Esophagus mucosa (tissue), 1 donor: ENCODE measurements around the gene PRDM16. TPM values are rescaled to one million over a fixed set of nuclear protein-coding genes. Genes with fewer than 3 reads are reported as not detected.

ENCODE experiments used
- ATAC-seq: fragments of 200-7000 bp; cut with Tn5 transposase; one replicate; pipeline ENCODE4 v1.9.1; 2020
- total RNA-seq: library from RNA; stranded (reverse); gene quantifications from one replicate; pipeline ENCODE4 v1.2.4, GENCODE V29; 2023
- donor health status: DM: yes; HTN: yes; CAD: no.

PRDM16 gene
- total RNA-seq, 1 donor from 2014 or later: 0.44 TPM

- no peak for ATAC-seq
Measured at GRCh38 chr1:3166206-3166918, 97.4 kb downstream of the PRDM16 start.

DNA sequence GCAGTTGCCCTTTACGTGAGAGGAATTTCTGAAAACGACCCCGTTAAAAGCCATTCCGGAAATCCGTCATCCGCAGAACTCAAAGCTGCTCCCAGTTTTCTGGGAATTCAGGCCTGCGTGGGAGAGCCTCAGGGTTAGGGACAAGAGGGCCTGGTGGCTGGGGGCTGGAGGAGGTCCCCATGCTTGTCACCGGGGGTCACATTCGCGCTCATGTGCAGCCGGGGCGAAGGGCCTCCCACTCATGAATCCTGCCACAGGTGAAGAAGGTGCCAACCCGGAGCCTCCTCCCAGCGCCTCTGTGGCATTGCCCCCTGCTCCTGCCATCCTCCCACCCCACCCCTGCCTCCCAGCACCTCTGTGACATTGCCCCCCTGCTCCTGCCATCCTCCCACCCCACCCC lies 98.3 kb downstream of the PRDM16 start:
- no peak for ATAC-seq

- no peak for ATAC-seq
Measured at GRCh38 chr1:3168678-3169077, 99.7 kb downstream of the PRDM16 start.

DNA sequence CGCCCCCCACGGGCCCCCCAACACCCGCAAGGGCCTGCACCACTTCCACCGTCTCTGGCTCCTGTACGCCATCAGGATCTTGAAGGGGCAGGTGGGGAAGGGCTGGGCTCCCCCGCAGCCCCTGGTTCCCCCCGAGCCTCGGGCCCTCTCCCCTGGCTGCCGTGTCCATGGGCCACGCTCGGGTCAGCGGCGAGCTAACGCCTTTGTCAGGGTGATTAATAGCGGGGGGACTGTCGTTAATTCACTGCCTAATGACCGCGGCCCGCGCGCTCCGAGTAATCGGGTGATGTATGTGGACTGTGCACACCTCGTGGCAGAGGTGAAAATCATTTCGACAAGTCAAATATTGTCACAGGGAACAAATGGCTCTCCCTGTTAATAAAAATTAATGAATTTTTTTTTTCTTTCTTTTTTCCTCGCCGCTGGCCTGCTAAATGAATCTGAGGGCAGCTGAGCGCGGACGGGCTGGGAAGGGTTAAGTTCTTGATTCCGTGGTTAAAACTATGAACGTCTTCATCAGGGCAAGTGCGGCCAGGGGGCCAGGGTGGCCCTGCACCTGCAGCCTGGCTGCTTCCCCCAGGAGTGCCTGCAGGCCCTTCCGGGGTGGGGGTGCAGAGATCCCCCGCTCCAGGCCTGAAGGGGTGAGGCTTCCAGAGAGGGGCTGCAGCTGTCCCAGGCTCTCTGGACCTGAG lies 100.8 kb downstream of the PRDM16 start:
- no peak for ATAC-seq

DNA sequence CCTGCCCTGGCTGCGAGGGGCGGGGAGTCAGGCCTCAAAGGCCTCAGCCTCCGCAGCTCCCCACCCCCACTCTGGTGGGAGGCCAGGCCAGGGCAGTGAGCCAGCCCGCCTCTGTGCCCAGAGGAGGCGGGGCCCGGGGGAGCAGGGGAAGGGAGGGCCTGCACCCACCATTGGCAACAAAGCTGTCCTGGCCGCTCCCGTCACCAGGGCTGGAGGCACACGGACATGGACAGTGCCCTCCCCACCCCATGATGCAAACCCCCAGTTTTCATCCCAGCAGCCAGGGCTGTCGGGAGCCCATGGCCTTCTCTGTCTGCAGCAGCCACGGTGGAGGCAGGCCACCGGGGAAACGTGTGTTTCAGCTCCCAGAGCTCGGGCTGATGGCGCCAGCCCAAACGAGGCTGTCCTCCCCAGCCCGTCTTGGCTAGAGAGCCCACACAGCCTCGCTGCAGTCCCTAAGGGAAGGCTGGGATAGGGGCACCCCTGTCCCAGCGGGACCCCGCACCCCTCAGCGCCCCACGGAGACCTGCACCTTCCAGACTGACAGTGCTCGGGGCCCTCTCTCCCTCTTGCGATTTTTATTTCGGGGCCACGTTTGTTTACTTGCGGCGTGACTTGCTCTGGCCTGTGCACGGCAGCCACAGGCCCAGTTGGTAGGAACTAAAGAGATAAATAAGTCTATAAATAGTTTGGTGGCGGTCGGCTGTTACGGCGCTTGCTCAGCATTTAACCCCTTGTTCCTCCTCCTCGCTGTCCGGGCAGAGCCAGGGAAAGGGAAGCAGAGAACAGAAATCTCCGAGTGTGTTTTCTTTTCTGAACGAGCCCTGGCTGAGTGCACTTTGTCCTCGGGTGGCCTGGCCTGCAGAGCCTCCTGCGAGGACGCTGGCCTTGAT lies 101.8 kb downstream of the PRDM16 start:
- ATAC-seq: peak; percentile 33

GRCh38 chr1:3171761-3172160 lies 102.8 kb downstream of the PRDM16 start:
- no peak for ATAC-seq

DNA sequence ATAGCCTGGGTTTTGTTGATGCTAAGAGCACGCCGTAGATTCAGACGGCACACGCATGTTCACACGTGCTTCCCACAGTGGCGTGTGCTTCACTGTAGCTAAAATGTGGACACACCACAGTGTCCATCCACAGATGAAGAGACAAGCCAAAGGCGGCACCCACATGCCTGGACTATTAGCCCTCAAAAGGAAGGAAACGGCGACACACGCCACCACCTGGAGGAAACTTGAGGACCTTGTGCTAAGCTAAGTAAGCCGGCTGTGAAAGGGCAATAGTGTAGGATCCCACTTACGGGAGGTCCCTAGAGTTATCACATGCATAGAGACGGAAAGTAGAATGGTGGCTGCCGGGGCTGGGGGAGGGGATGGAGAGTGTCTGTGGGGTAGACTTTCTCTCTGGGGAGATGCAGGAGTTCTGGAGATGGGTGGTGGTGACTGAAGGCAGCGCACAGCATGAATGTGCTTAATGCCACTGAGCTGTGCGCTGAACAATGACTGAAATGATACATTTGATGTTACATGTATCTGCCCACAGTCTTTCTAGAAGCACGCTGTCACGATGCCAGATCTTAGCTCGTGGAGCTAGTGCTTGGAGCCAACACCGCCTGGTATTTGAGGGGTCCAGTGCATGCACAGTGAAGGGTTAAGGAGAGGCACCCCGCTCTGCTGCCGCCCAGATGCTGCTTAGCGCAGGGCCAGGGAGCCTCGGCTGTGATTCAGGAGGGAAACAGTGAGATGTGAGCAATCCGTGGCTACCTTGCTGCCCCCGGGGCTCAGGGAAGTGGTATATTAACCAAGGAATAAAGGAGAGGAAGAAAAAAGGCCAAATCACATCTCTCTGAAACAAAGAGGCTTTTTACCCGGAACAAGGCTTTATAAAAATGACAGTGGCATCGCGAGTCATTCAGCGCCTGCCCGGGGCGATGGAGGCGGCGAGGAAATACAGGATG lies 103.7 kb downstream of the PRDM16 start:
- no peak for ATAC-seq

GRCh38 chr1:3173381-3173980 lies 104.5 kb downstream of the PRDM16 start:
- ATAC-seq: no peak

DNA sequence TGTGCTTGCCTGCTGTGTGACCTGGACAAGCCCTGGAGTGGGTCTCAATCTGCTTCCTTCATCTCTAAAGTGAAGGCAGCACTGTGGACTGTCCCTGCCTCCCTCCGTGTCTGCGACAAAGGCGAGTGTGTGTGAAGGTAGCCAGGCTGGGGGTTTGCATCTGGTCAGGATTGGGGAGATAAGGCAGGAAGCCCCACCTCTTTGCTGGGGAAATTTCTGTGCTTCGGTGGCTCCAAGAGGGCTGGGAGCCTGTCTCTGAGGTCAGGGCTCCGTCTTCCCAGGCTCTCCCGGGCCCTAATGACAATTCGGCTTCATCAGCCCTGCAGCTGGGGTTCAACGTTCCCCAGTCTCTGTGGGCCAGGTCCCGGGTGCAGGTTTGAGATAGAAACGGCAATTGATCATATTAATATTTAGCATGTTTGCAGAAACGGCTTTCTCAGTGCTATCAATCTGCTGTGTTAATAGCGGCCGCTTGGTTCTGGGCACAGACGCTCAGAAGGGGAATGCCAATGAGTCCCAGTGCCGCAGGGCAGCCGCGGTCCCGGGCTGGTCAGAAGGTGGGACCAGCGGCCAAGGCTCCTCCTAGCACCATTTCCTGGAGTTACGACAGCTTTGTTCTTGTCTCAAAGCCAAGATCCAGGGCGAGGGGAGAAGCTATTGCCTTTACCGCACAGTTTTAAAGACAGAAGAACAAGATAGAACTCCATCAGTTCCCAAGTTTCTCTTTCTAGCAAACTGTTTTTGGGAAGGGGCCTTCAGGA lies 105.7 kb downstream of the PRDM16 start:
- ATAC-seq: no peak

GRCh38 chr1:3175486-3175885 lies 106.5 kb downstream of the PRDM16 start:
- ATAC-seq: no peak

GRCh38 chr1:3176028-3176427 lies 107.0 kb downstream of the PRDM16 start:
- no peak for ATAC-seq

DNA sequence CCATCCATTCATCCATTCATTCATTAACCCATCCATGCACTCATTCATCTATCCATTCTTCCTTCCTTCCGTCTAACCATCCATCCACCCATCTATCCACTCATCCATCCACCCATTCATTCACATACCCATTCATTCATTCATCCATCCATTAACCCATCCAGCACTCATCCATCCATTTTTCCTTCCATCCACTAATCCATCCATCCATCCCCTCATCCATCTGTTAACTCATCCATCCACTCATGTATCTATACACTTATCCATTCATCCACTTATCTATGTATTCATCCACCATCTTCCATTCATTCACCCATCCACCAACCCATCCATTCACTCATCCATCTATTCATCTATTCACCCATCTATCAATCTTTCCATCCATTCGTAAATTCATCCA lies 107.8 kb downstream of the PRDM16 start:
- no peak for ATAC-seq

GRCh38 chr1:3178279-3178678 lies 109.3 kb downstream of the PRDM16 start:
- ATAC-seq: no peak

DNA sequence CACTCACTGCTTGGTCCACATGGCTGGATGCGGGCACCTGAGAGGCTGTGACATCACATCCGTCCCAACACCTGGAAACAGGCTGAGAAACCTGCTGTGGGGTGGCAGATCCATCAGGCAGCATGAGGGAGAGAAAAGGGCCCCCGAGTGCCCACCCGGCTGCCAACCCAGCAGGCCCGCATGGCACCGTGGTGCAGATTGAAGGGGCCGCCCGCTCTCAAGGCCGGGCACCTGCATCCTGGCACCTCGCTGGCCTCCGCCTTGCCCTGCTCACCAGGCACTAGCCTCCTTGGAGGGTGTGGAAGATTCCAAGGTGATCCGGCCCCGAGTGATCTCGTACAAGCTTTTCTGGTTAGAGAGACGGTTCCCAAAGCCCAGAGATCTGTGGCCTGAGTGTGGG lies 110.5 kb downstream of the PRDM16 start:
- no peak for ATAC-seq

DNA sequence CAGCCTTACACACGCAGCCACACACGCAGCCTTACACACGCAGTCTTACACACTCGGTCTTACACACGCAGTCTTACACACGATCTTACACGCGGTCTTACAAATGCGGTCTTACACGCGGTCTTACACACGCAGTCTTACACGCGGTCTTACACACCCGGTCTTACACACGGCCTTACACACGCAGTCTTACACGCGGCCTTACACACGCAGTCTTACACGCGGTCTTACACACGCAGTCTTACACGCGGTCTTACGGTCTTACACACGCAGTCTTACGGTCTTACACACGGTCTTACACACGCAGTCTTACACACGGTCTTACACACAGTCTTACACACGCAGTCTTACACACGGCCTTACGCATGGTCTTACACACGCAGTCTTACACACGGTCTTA lies 111.9 kb downstream of the PRDM16 start:
- ATAC-seq: no peak

- no peak for ATAC-seq
Measured at GRCh38 chr1:3181956-3182355, 113.0 kb downstream of the PRDM16 start.

- no peak for ATAC-seq
Measured at GRCh38 chr1:3183411-3183810, 114.4 kb downstream of the PRDM16 start.

DNA sequence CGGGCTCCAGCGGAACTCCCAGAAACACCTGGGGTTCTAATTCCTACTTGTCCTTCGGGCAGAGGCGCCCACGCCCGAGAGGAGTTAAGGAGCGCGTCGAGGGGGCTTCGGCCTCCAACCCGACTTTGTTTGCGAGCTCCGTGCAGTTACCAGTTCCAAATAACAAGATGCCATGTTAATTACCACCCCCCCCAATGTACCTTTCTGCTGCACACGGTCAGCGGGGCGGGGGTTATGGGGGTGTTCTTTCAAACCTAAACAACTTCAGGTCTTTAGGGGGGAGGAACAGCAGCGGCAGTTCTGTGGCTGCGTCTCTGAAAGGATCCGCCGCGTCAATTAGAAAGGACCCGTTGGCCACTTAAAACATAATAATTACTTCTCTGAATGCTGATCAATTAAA lies 114.8 kb downstream of the PRDM16 start:
- ATAC-seq: no peak

DNA sequence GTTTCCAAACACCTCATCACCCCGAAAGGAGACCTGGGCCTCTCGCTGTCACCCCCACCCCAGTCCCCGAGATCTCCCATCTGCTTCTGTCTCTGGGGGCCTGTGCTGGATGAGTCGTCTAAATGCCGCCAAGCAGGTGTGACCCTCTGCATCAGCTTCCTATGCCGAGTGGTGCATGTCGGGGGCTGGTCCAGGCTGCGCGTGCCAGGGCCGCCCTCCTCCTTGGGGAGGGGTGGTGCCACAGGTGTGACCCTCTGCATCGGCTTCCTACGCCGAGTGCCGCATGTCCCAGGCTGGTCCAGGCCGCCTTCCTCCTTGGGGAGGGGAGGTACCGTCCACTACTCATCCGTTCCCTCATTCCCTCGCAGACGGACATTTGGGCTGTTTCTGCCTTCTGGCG lies 115.7 kb downstream of the PRDM16 start:
- ATAC-seq: no peak

GRCh38 chr1:3185896-3186525 lies 117.0 kb downstream of the PRDM16 start:
- ATAC-seq: no peak

DNA sequence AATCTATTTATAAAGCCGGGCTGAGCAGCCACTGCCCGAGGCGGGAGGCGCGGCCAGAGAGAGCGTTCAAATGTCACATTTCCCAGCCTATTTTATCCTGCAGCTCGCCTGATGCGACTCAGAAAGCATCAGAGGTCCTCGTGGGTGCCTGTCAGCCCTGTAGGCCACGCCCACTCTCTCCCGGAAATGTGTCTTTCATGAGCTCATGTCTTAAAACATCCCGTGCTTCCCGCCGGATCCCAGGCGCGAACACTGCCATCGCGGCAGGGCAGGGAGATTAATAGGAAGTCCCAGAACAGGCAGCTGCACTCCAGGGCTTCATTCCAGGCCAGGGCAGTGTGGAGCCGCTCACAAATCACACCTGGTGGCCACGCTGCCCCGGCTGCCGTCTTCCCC lies 117.5 kb downstream of the PRDM16 start:
- ATAC-seq: no peak
